ENCODE data around the gene PNMA8C.

The PNMA8C gene

GRCh38 chr19:46413262-46414031 lies 15.3 kb downstream of the PNMA8C start, which contains the start of gene CCDC8:
TSS of gene CCDC8 (minus strand) at chr19:46413564. CDS start at chr19:46412810, 754 bp downstream.
- in situ Hi-C loops (cut with MboI; ENCODE audit: low pct_unique_long_range_greater_than_20kb, low sequenced_read_pairs, unreplicated experiment), result no loop called here
- TF ChIP-seq CTCF (IDR thresholded peaks at IDR 0.05; ENCODE audit: extremely low read depth, insufficient read depth, missing control alignments), result no peak

GRCh38 chr19:46412650-46413261 lies 16.0 kb downstream of the PNMA8C start:
- no peak for TF ChIP-seq CTCF (IDR thresholded peaks at IDR 0.05; ENCODE audit: extremely low read depth, insufficient read depth, missing control alignments)
- in situ Hi-C loops (cut with MboI; ENCODE audit: low pct_unique_long_range_greater_than_20kb, low sequenced_read_pairs, unreplicated experiment), result no loop called here
- no peak for DNase-seq (ENCODE audit: low spot score)

More at GRCh38 chr19:46413262-46414031, 15.3 kb downstream of the PNMA8C start, which contains the start of gene CCDC8:
- DNase-seq (ENCODE audit: low spot score), result no peak

- no peak for DNase-seq (ENCODE audit: low spot score)
- in situ Hi-C loops (cut with MboI; ENCODE audit: low pct_unique_long_range_greater_than_20kb, low sequenced_read_pairs, unreplicated experiment), result no loop called here
- TF ChIP-seq CTCF (IDR thresholded peaks at IDR 0.05; ENCODE audit: extremely low read depth, insufficient read depth, missing control alignments), result no peak
Measured at GRCh38 chr19:46411925-46412649, 16.6 kb downstream of the PNMA8C start.

GRCh38 chr19:46411088-46411924 lies 17.4 kb downstream of the PNMA8C start:
- DNase-seq (ENCODE audit: low spot score), result no peak
- TF ChIP-seq CTCF (IDR thresholded peaks at IDR 0.05; ENCODE audit: extremely low read depth, insufficient read depth, missing control alignments), result no peak
- in situ Hi-C loops (cut with MboI; ENCODE audit: low pct_unique_long_range_greater_than_20kb, low sequenced_read_pairs, unreplicated experiment), result no loop called here

- TF ChIP-seq CTCF (IDR thresholded peaks at IDR 0.05; ENCODE audit: extremely low read depth, insufficient read depth, missing control alignments), result no peak
- no peak for DNase-seq (ENCODE audit: low spot score)
- in situ Hi-C loops (cut with MboI; ENCODE audit: low pct_unique_long_range_greater_than_20kb, low sequenced_read_pairs, unreplicated experiment), result no loop called here
Measured at GRCh38 chr19:46410205-46411087, 18.3 kb downstream of the PNMA8C start.
